HepG2 (cell line): ENCODE measurements around the gene PRMT5. TPM values are rescaled to one million over a fixed set of nuclear protein-coding genes. Genes with fewer than 3 reads are reported as not detected.
A peak's percentile ranks its signal among the peaks of the same experiment; 100 is the strongest.

ENCODE experiments used
- MTA1 ChIP-seq: sonication (generic); formaldehyde crosslinking; IDR thresholded peaks from 2 replicates; pipeline ENCODE4 v1.4.0; 2020; ENCODE audit warnings: missing genetic modification reagents, mild to moderate bottlenecking, borderline replicate concordance
- NR2F1 ChIP-seq, 2 experiments: fragments of 450-650 bp in 1 of 2; formaldehyde crosslinking in 1 of 2; IDR thresholded peaks; 2 replicates each; pipeline versions ENCODE4 v1.5.0 to v1.6.1; 2016 to 2020; ENCODE audit warnings: mild to moderate bottlenecking in 1 of 2, missing compliant biosample characterization in 1 of 2, missing genetic modification reagents in 1 of 2, moderate library complexity in 1 of 2
- RELA ChIP-seq: sonication (generic); formaldehyde crosslinking; IDR thresholded peaks from 2 replicates; pipeline ENCODE4 v1.4.0; 2020; ENCODE audit warnings: missing genetic modification reagents
- RFXANK ChIP-seq: IDR thresholded peaks from 2 replicates; pipeline ENCODE4 v1.6.1; 2016
- TGIF2 ChIP-seq: IDR thresholded peaks from 2 replicates; pipeline ENCODE4 v1.6.1; 2016; ENCODE audit warnings: control low read depth, missing compliant biosample characterization
- ZIK1 ChIP-seq: sonication (generic); formaldehyde crosslinking; IDR thresholded peaks from 2 replicates; pipeline ENCODE4 v1.5.0; 2020; ENCODE audit warnings: mild to moderate bottlenecking, low read depth, missing genetic modification reagents, borderline replicate concordance
- ZKSCAN1 ChIP-seq: fragments of 150-350 bp; IDR thresholded peaks from 2 replicates; pipeline ENCODE4 v1.6.1; 2014; ENCODE audit warnings: low read length
- ZNF34 ChIP-seq: sonication (generic); formaldehyde crosslinking; IDR thresholded peaks from 2 replicates; pipeline ENCODE4 v1.4.0; 2020; ENCODE audit warnings: mild to moderate bottlenecking, missing genetic modification reagents, borderline replicate concordance
- ZNF446 ChIP-seq: sonication (generic); formaldehyde crosslinking; IDR thresholded peaks from 2 replicates; pipeline ENCODE4 v1.5.0; 2020; ENCODE audit warnings: mild to moderate bottlenecking, missing genetic modification reagents
- ZNF530 ChIP-seq: sonication (generic); formaldehyde crosslinking; IDR thresholded peaks from 2 replicates; pipeline ENCODE4 v1.5.0; 2020; ENCODE audit warnings: low read depth, mild to moderate bottlenecking, missing genetic modification reagents
- ZNF598 ChIP-seq: sonication (generic); formaldehyde crosslinking; IDR thresholded peaks from 2 replicates; pipeline ENCODE4 v1.5.1; 2020; ENCODE audit warnings: mild to moderate bottlenecking, missing genetic modification reagents, borderline replicate concordance
- polyA plus RNA-seq, 8 experiments: library from polyadenylated mRNA; depleted of rRNA in 3 of 8; stranded (reverse) in 7 of 8; unstranded in 1 of 8; fragments of >200 nt; fragmentation: Illumina TruSeq in 4 of 8; extraction: Trizol in 4 of 8; gene quantifications; 2 replicates each; pipeline versions ENCODE4 v1.2.1 to v1.2.3, GENCODE V29; 2011 to 2016; ENCODE audit warnings: low read depth in 4 of 8, missing spikeins in 1 of 8, mixed read lengths in 1 of 8; ENCODE audit not compliant: insufficient read depth in 1 of 8
- total RNA-seq, 5 experiments: library from RNA; depleted of rRNA; stranded (reverse); fragments of >200 nt; fragmentation: Illumina TruSeq; extraction: Trizol; gene quantifications; 2 replicates each; pipeline ENCODE4 v1.2.3, GENCODE V29; 2016; ENCODE audit warnings: low read depth in 1 of 5
- TF ChIP-seq, protein P1 (sequence below): sonication (generic); formaldehyde crosslinking; IDR thresholded peaks from 2 replicates; pipeline ENCODE4 v1.4.0; 2020; ENCODE audit warnings: mild to moderate bottlenecking, missing genetic modification reagents
- TF ChIP-seq, protein P2 (sequence below): sonication (generic); formaldehyde crosslinking; IDR thresholded peaks from 2 replicates; pipeline ENCODE4 v1.4.0; 2020; ENCODE audit warnings: mild to moderate bottlenecking, missing genetic modification reagents
- TF ChIP-seq, protein P3 (sequence below): IDR thresholded peaks from 2 replicates; pipeline ENCODE4 v1.6.1; 2016; ENCODE audit warnings: missing biosample characterization, missing genetic modification reagents, low read depth
- TF ChIP-seq, protein P4 (sequence below): IDR thresholded peaks from 2 replicates; pipeline ENCODE4 v1.6.1; 2016; ENCODE audit warnings: low read depth, missing genetic modification reagents, missing compliant biosample characterization
- TF ChIP-seq, protein P5 (sequence below): sonication (generic); formaldehyde crosslinking; IDR thresholded peaks from 2 replicates; pipeline ENCODE4 v1.5.0; 2020; ENCODE audit warnings: missing genetic modification reagents

PRMT5 gene
- total and polyA plus RNA-seq, 2 of the 13 experiments (the other 11 are each of a cell fraction or from before 2014, with no cell fraction given): 210 to 354 TPM

DNA sequence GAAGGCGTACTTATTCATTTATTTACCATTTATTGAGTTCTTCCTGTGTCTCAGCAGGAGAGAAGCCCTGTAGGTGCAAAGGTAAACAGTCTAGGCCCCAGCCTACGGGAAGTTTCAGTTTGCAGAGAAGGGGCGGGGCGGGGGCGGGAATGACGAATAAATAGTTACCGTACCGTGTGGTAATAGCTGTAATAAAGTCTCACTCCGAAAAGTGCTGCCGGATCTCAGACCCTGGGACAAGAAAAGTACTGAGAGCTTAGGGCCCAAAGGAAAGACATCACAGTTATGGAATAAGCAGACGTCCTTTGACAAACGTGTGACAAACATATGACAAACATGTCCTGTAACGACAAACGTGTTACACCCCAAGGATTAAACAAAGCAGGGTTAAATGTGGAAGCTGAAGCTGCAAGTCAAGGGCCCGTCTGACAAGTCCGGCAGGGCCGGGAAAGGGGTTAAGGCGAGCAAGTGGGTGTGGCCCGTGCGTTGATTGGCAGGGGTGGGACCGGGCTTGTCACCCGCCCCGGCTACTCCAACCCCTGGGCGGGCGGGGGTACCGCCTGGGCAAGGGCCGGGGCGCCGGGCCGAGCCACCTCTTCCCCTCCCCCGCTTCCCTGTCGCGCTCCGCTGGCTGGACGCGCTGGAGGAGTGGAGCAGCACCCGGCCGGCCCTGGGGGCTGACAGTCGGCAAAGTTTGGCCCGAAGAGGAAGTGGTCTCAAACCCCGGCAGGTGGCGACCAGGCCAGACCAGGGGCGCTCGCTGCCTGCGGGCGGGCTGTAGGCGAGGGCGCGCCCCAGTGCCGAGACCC, 57.7 kb downstream of the PRMT5 start, which contains the start of gene LRP10 (continued):
- TF ChIP-seq, protein P1, sequence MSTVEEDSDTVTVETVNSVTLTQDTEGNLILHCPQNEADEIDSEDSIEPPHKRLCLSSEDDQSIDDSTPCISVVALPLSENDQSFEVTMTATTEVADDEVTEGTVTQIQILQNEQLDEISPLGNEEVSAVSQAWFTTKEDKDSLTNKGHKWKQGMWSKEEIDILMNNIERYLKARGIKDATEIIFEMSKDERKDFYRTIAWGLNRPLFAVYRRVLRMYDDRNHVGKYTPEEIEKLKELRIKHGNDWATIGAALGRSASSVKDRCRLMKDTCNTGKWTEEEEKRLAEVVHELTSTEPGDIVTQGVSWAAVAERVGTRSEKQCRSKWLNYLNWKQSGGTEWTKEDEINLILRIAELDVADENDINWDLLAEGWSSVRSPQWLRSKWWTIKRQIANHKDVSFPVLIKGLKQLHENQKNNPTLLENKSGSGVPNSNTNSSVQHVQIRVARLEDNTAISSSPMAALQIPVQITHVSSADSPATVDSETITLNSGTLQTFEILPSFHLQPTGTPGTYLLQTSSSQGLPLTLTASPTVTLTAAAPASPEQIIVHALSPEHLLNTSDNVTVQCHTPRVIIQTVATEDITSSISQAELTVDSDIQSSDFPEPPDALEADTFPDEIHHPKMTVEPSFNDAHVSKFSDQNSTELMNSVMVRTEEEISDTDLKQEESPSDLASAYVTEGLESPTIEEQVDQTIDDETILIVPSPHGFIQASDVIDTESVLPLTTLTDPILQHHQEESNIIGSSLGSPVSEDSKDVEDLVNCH: peak; percentile 91; the same call in 1 of the 2 replicates
- TF ChIP-seq RELA (CRISPR knock-in tag): 0 out of 2 replicates have a peak, but pooled peaks have one; percentile 11
- TF ChIP-seq, protein P2, sequence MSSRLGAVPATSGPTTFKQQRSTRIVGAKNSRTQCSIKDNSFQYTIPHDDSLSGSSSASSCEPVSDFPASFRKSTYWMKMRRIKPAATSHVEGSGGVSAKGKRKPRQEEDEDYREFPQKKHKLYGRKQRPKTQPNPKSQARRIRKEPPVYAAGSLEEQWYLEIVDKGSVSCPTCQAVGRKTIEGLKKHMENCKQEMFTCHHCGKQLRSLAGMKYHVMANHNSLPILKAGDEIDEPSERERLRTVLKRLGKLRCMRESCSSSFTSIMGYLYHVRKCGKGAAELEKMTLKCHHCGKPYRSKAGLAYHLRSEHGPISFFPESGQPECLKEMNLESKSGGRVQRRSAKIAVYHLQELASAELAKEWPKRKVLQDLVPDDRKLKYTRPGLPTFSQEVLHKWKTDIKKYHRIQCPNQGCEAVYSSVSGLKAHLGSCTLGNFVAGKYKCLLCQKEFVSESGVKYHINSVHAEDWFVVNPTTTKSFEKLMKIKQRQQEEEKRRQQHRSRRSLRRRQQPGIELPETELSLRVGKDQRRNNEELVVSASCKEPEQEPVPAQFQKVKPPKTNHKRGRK (CRISPR knock-in tag): 0 out of 2 replicates have a peak, but pooled peaks have one; percentile 68
- TF ChIP-seq ZNF446 (CRISPR knock-in tag): peak; percentile 96
- TF ChIP-seq, protein P3, sequence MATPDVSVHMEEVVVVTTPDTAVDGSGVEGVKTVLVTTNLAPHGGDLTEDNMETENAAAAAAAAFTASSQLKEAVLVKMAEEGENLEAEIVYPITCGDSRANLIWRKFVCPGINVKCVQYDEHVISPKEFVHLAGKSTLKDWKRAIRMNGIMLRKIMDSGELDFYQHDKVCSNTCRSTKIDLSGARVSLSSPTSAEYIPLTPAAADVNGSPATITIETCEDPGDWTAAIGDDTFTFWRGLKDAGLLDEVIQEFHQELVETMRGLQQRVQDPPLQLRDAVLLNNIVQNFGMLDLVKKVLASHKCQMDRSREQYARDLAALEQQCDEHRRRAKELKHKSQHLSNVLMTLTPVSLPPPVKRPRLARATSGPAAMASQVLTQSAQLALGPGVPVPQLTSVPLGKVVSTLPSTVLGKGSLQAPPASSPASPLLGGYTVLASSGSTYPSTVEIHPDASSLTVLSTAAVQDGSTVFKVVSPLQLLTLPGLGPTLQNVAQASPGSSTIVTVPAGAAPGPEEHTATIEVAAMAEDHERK (CRISPR knock-in tag): no peak
- peak; percentile 76 for TF ChIP-seq ZNF34 (CRISPR knock-in tag)
- TF ChIP-seq ZKSCAN1: no peak
- no peak for TF ChIP-seq ZNF530 (CRISPR knock-in tag)
- peak; percentile 90 for TF ChIP-seq TGIF2
- TF ChIP-seq MTA1 (CRISPR knock-in tag): peak; percentile 98
- TF ChIP-seq RFXANK (CRISPR knock-in tag): peak; percentile 53; the same call in 1 of the 2 replicates
- TF ChIP-seq, protein P4, sequence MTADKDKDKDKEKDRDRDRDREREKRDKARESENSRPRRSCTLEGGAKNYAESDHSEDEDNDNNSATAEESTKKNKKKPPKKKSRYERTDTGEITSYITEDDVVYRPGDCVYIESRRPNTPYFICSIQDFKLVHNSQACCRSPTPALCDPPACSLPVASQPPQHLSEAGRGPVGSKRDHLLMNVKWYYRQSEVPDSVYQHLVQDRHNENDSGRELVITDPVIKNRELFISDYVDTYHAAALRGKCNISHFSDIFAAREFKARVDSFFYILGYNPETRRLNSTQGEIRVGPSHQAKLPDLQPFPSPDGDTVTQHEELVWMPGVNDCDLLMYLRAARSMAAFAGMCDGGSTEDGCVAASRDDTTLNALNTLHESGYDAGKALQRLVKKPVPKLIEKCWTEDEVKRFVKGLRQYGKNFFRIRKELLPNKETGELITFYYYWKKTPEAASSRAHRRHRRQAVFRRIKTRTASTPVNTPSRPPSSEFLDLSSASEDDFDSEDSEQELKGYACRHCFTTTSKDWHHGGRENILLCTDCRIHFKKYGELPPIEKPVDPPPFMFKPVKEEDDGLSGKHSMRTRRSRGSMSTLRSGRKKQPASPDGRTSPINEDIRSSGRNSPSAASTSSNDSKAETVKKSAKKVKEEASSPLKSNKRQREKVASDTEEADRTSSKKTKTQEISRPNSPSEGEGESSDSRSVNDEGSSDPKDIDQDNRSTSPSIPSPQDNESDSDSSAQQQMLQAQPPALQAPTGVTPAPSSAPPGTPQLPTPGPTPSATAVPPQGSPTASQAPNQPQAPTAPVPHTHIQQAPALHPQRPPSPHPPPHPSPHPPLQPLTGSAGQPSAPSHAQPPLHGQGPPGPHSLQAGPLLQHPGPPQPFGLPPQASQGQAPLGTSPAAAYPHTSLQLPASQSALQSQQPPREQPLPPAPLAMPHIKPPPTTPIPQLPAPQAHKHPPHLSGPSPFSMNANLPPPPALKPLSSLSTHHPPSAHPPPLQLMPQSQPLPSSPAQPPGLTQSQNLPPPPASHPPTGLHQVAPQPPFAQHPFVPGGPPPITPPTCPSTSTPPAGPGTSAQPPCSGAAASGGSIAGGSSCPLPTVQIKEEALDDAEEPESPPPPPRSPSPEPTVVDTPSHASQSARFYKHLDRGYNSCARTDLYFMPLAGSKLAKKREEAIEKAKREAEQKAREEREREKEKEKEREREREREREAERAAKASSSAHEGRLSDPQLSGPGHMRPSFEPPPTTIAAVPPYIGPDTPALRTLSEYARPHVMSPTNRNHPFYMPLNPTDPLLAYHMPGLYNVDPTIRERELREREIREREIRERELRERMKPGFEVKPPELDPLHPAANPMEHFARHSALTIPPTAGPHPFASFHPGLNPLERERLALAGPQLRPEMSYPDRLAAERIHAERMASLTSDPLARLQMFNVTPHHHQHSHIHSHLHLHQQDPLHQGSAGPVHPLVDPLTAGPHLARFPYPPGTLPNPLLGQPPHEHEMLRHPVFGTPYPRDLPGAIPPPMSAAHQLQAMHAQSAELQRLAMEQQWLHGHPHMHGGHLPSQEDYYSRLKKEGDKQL (CRISPR knock-in tag): peak; percentile 81
- TF ChIP-seq, protein P5, sequence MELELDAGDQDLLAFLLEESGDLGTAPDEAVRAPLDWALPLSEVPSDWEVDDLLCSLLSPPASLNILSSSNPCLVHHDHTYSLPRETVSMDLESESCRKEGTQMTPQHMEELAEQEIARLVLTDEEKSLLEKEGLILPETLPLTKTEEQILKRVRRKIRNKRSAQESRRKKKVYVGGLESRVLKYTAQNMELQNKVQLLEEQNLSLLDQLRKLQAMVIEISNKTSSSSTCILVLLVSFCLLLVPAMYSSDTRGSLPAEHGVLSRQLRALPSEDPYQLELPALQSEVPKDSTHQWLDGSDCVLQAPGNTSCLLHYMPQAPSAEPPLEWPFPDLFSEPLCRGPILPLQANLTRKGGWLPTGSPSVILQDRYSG (CRISPR knock-in tag): peak; percentile 83
- TF ChIP-seq ZIK1 (CRISPR knock-in tag): peak; percentile 81; the same call in 1 of the 2 replicates
- peak; percentile 99 for TF ChIP-seq ZNF598
- TF ChIP-seq NR2F1 (CRISPR knock-in tag; IDR thresholded peaks at IDR 0.05): peak; percentile 5 to 45; a peak in 2 of 4 replicates
